GM12878 (cell line): ENCODE data around the gene SKOR2. TPM values are rescaled to one million over a fixed set of nuclear protein-coding genes. Genes with fewer than 3 reads are reported as not detected.
"Not testable (repeated sequence)": the region's sequence is repeated elsewhere in the genome, so short reads cannot be mapped to it uniquely, and the experiment has no call there.

Experiments used
- ATAC-seq: fragments of 200-7000 bp; cut with Tn5 transposase; 3 replicates; pipeline ENCODE4 v1.9.1; 2020; ENCODE audit warnings: mild to moderate bottlenecking, moderate library complexity
- BruUV-seq: library from RNA; stranded (reverse); fragments of 400-500 nt; replicated peaks from 2 replicates; lab custom pipeline; 2021; lab: Mats Ljungman, UMichigan
- CTCF ChIA-PET: fragments of 300-600 bp; sonication (Branson Sonifier 250); formaldehyde crosslinking; extraction: SDS; loops from one replicate; lab custom pipeline; 2021; ENCODE audit warnings: inconsistent platforms; lab: Yijun Ruan, JAX
- POLR2A ChIA-PET: fragments of 350-600 bp; formaldehyde crosslinking; extraction: SDS; loops from one replicate; lab custom pipeline; 2021; ENCODE audit warnings: inconsistent platforms; lab: Charles Lee
- RAD21 ChIA-PET: fragments of 300-600 bp; sonication (Branson Sonifier 250); formaldehyde crosslinking; loops from one replicate; lab custom pipeline; 2023; ENCODE audit warnings: antibody characterized with exemption; ENCODE audit not compliant: unreplicated experiment; lab: Charles Lee
- SMC1A ChIA-PET: fragments of 300-600 bp; sonication (Branson Sonifier 250); formaldehyde crosslinking; loops from one replicate; lab custom pipeline; 2023; ENCODE audit not compliant: unreplicated experiment, uncharacterized antibody; lab: Charles Lee
- DNase-seq: peaks from one replicate; pipeline ENCODE4 v3.0.0-alpha.2; 2011; ENCODE audit warnings: low read depth, low spot score
- FAIRE-seq: peaks from 3 replicates; lab custom pipeline; 2011; peaks lifted over from hg19 to GRCh38; lab: Jason Lieb, UNC
- H2AFZ ChIP-seq: 2 replicates; pipeline ENCODE4 v1.6.0; 2011; ENCODE audit warnings: low read depth, low read length, control low read depth; ENCODE audit not compliant: control insufficient read depth
- H3K27ac ChIP-seq: 2 replicates; pipeline ENCODE4 v1.5.1; 2011; ENCODE audit warnings: control low read depth; ENCODE audit not compliant: control insufficient read depth, insufficient read depth
- H3K27me3 ChIP-seq, 2 experiments: replicated peaks in 1 of 2; 2 replicates each; pipeline versions ENCODE4 v1.6.0 to v1.6.1; 2011; ENCODE audit warnings: low read length in 1 of 2; ENCODE audit not compliant: control insufficient read depth in 2 of 2, insufficient read depth in 2 of 2
- H3K36me3 ChIP-seq, 2 experiments: 2 replicates each; pipeline ENCODE4 v1.5.1; 2011; ENCODE audit warnings: low read length in 1 of 2; ENCODE audit not compliant: control insufficient read depth in 2 of 2, insufficient read depth in 2 of 2
- H3K4me1 ChIP-seq: 2 replicates; pipeline ENCODE4 v1.6.1; 2011; ENCODE audit warnings: mild to moderate bottlenecking, low read length, moderate library complexity, mixed read lengths; ENCODE audit not compliant: control insufficient read depth, insufficient read depth
- H3K4me2 ChIP-seq: 2 replicates; pipeline ENCODE4 v1.6.0; 2011; ENCODE audit warnings: control low read depth; ENCODE audit not compliant: control insufficient read depth, insufficient read depth
- H3K4me3 ChIP-seq: fragments of 200-600 bp; sonication (generic); 2 replicates; pipeline ENCODE4 v1.5.1; 2016
- H3K79me2 ChIP-seq: 2 replicates; pipeline ENCODE4 v1.6.0; 2011; ENCODE audit warnings: low read length; ENCODE audit not compliant: control insufficient read depth, insufficient read depth
- H3K9ac ChIP-seq: 2 replicates; pipeline ENCODE4 v1.8.0; 2011; ENCODE audit warnings: low read length, control low read depth, mixed read lengths; ENCODE audit not compliant: control insufficient read depth, insufficient read depth
- H3K9me3 ChIP-seq: replicated peaks from 3 replicates; pipeline ENCODE4 v1.5.1; 2011; ENCODE audit warnings: mild to moderate bottlenecking, low read length; ENCODE audit not compliant: control insufficient read depth, insufficient read depth
- H4K20me1 ChIP-seq: 2 replicates; pipeline ENCODE4 v1.6.0; 2011; ENCODE audit not compliant: control insufficient read depth, insufficient read depth
- BCL3 ChIP-seq: IDR thresholded peaks from 2 replicates; pipeline ENCODE4 v1.6.1; 2011; ENCODE audit warnings: borderline replicate concordance, low read depth, mild to moderate bottlenecking, moderate library complexity, low read length; ENCODE audit not compliant: insufficient read depth, poor library complexity, severe bottlenecking
- CBX3 ChIP-seq: fragments of 200-600 bp; sonication (generic); IDR thresholded peaks from 2 replicates; pipeline ENCODE4 v1.6.1; 2016; ENCODE audit warnings: low read depth, borderline replicate concordance
- CHD1 ChIP-seq: IDR thresholded peaks from 2 replicates; pipeline ENCODE4 v1.6.1; 2012; ENCODE audit warnings: low read depth, low read length, improper control_type of control experiment
- HCFC1 ChIP-seq: fragments of 150-350 bp; IDR thresholded peaks from 2 replicates; pipeline ENCODE4 v1.6.1; 2014; ENCODE audit warnings: low read length
- ZBTB11 ChIP-seq: fragments of 450-650 bp; formaldehyde crosslinking; IDR thresholded peaks from 2 replicates; pipeline ENCODE4 v1.5.0; 2022; ENCODE audit warnings: mild to moderate bottlenecking, missing genetic modification characterization
- WGBS: methylation state at CpG from one replicate; pipeline ENCODE4 v1.1.6; 2016; ENCODE audit warnings: low lambda C conversion rate; ENCODE audit not compliant: insufficient replicate concordance, insufficient coverage; ENCODE audit errors: missing lambda C conversion rate; 5-methylcytosine and 5-hydroxymethylcytosine counted together
- in situ Hi-C: fragments of 300-500 bp; cut with MboI; formaldehyde crosslinking; loops from 9 replicates; pipeline ENCODE4 v1.14.3; 2018; ENCODE audit warnings: mixed read lengths
- intact Hi-C: fragments of 100-400 bp; cut with micrococcal nuclease; formaldehyde crosslinking; loops from one replicate; pipeline ENCODE4 v1.14.2; 2022; ENCODE audit not compliant: unreplicated experiment
- polyA plus RNA-seq, 11 experiments: library from polyadenylated mRNA; depleted of rRNA in 4 of 11; unstranded in 6 of 11; stranded (reverse) in 5 of 11; fragments of >200 nt; fragmentation: Nextera tagmentation in 4 of 11; fragmentation: Illumina TruSeq in 1 of 11; extraction: Ambion mirVana in 4 of 11; extraction: Trizol in 1 of 11; gene quantifications; 1 replicate in 1 of 11; 2 replicates in 10 of 11; pipeline versions ENCODE4 v1.2.1 to v1.2.3, GENCODE V29; 2011 to 2016; ENCODE audit warnings: inconsistent platforms in 2 of 11, missing spikeins in 2 of 11, low read depth in 1 of 11
- small RNA-seq: library from RNA; depleted of rRNA; stranded (forward); fragments of <200 nt; gene quantifications from one replicate; pipeline ENCODE3, GENCODE V24; 2014
- total RNA-seq, 4 experiments: library from RNA; depleted of rRNA in 3 of 4; stranded (reverse); fragments of >200 nt in 3 of 4; fragmentation: Illumina TruSeq in 1 of 4; extraction: Trizol in 1 of 4; gene quantifications; 2 replicates each; pipeline versions ENCODE4 v1.2.1 to v1.2.3, GENCODE V29; 2013 to 2021

Gene SKOR2
- total and polyA plus RNA-seq, 10 of the 15 experiments (the other 5 are each of a cell fraction or from before 2014, with no cell fraction given) = not detected

GRCh38 chr18:47160256-47160655, 91.2 kb downstream of the SKOR2 start (continued):
- TF ChIP-seq ZBTB11 (no peak), CBX3 (no peak), BCL3 (no peak), CHD1 (no peak), HCFC1 (no peak)

- peaks cover 20% of the 10 kb centered on the region for H3K79me2 ChIP-seq
- WGBS = 94% methylated on average over 16 of the region's 16 CpGs
- H3K36me3 ChIP-seq, H4K20me1 ChIP-seq, SMC1A ChIA-PET, DNase-seq, H3K4me1 ChIP-seq, H3K9ac ChIP-seq, H3K4me3 ChIP-seq, BruUV-seq, H3K4me2 ChIP-seq, FAIRE-seq, in situ Hi-C loops, ATAC-seq, RAD21 ChIA-PET, intact Hi-C loops, H2AFZ ChIP-seq, H3K9me3 ChIP-seq, H3K27me3 ChIP-seq, H3K27ac ChIP-seq, POLR2A ChIA-PET, CTCF ChIA-PET: not testable (repeated sequence)
Observed at GRCh38 chr18:47158404-47158803, 93.1 kb downstream of the SKOR2 start.

Small RNAs within 50 kb of the gene (small RNA-seq; reads per million reads assigned to genes)
- not detected for gene RNU6-1131P

Other genes with a start within 250 kb of the SKOR2 start
- gene ELOA2, start 216.0 kb downstream of the SKOR2 start, total RNA-seq (2014; rRNA removed) = not detected in 2 replicates
- not detected in 2 replicates for gene ELOA2, start 216.0 kb downstream of the SKOR2 start, total RNA-seq (2014; rRNA removed; fragmentation: Illumina TruSeq; extraction: Trizol)
- not detected in 2 replicates for gene ELOA2, start 216.0 kb downstream of the SKOR2 start, total RNA-seq (2021)
- not detected in 2 replicates for gene ELOA2, start 216.0 kb downstream of the SKOR2 start, polyA plus RNA-seq (2011; rRNA removed)
- gene ELOA2, start 216.0 kb downstream of the SKOR2 start, polyA plus RNA-seq (2014; fragmentation: Illumina TruSeq; extraction: Trizol) = not detected in 2 replicates
- not detected for gene ELOA2, start 216.0 kb downstream of the SKOR2 start, polyA plus RNA-seq (2014; fragmentation: Nextera tagmentation; extraction: Ambion mirVana)
- gene ELOA2, start 216.0 kb downstream of the SKOR2 start, polyA plus RNA-seq (2014; rRNA removed) = not detected in 2 replicates
- not detected for gene ELOA2, start 216.0 kb downstream of the SKOR2 start, polyA plus RNA-seq (2016; fragmentation: Nextera tagmentation; extraction: Ambion mirVana)
- 13.7 TPM in 2 replicates for gene HDHD2, start 101.2 kb downstream of the SKOR2 start, total RNA-seq (2014; rRNA removed)
- 18.9 and 19.3 TPM in 2 replicates for gene HDHD2, start 101.2 kb downstream of the SKOR2 start, total RNA-seq (2014; rRNA removed; fragmentation: Illumina TruSeq; extraction: Trizol)
- 21.0 and 23.5 TPM in 2 replicates for gene HDHD2, start 101.2 kb downstream of the SKOR2 start, total RNA-seq (2021)
- gene HDHD2, start 101.2 kb downstream of the SKOR2 start, polyA plus RNA-seq (2011; rRNA removed) = 16.1 and 25.4 TPM in 2 replicates
- 20.3 and 23.3 TPM in 2 replicates for gene HDHD2, start 101.2 kb downstream of the SKOR2 start, polyA plus RNA-seq (2014; fragmentation: Illumina TruSeq; extraction: Trizol)
- gene HDHD2, start 101.2 kb downstream of the SKOR2 start, polyA plus RNA-seq (2014; fragmentation: Nextera tagmentation; extraction: Ambion mirVana) = 10 to 100 TPM in 1 of 2 experiments, 1 to 10 TPM in 1; 4.6 to 14.9 TPM
- gene HDHD2, start 101.2 kb downstream of the SKOR2 start, polyA plus RNA-seq (2014; rRNA removed) = 8.7 and 11.3 TPM in 2 replicates
- 10 to 100 TPM; 23.0 to 29.1 TPM for gene HDHD2, start 101.2 kb downstream of the SKOR2 start, polyA plus RNA-seq (2016; fragmentation: Nextera tagmentation; extraction: Ambion mirVana)
- 32.1 and 37.3 TPM in 2 replicates for gene IER3IP1, start 75.3 kb downstream of the SKOR2 start, total RNA-seq (2014; rRNA removed)
- 16.3 and 18.1 TPM in 2 replicates for gene IER3IP1, start 75.3 kb downstream of the SKOR2 start, total RNA-seq (2014; rRNA removed; fragmentation: Illumina TruSeq; extraction: Trizol)
- gene IER3IP1, start 75.3 kb downstream of the SKOR2 start, total RNA-seq (2021) = 7.9 and 9.0 TPM in 2 replicates
- gene IER3IP1, start 75.3 kb downstream of the SKOR2 start, polyA plus RNA-seq (2011; rRNA removed) = 19.5 and 27.8 TPM in 2 replicates
- gene IER3IP1, start 75.3 kb downstream of the SKOR2 start, polyA plus RNA-seq (2014; fragmentation: Illumina TruSeq; extraction: Trizol) = 11.6 and 13.3 TPM in 2 replicates
- 10 to 100 TPM; 30.8 to 40.9 TPM for gene IER3IP1, start 75.3 kb downstream of the SKOR2 start, polyA plus RNA-seq (2014; fragmentation: Nextera tagmentation; extraction: Ambion mirVana)
- gene IER3IP1, start 75.3 kb downstream of the SKOR2 start, polyA plus RNA-seq (2014; rRNA removed) = 27.3 and 50.6 TPM in 2 replicates
- 10 to 100 TPM; 28.8 to 31.2 TPM for gene IER3IP1, start 75.3 kb downstream of the SKOR2 start, polyA plus RNA-seq (2016; fragmentation: Nextera tagmentation; extraction: Ambion mirVana)